GM21619 (cell line): ENCODE results near the gene CKS1B.
"Not testable (repeated sequence)": the region's sequence is repeated elsewhere in the genome, so short reads cannot be mapped to it uniquely, and the experiment has no call there.

Experiments used
- ATAC-seq: cut with Tn5 transposase; IDR thresholded peaks from one replicate; pipeline ENCODE4 v1.9.1; 2021; ENCODE audit not compliant: unreplicated experiment

CKS1B gene

DNA sequence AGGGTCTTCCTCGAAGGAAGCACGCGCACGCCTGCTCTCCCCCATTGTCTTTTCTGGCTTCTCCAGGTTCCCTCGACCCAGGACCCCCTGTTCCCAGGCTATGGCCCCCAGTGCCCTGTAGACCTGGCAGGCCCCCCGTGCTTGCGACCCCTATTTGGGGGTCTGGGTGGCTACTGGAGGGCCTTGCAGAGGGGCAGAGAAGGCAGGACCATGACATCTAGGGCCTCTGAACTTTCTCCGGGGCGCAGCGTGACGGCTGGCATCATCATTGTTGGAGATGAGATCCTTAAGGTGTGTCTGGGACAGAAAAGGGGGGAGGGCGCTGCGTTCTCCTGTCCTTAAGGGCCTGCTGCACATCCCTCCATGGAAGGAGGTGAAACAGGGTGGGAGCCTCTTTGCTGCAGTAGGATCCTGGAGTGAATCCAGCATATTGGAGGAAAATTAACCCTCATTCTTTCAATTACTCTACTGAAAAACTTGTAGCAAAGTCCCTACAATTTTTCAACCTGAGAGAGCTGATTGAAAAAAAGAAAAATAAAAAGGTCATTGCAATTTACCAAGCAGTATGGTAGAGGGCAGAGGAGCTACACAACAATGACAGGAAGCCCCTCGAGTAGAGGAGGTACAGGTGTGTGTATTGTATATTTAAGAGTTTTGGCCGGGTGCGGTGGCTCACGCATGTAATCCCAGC lies 9.4 kb downstream of the CKS1B start:
- no peak for ATAC-seq

DNA sequence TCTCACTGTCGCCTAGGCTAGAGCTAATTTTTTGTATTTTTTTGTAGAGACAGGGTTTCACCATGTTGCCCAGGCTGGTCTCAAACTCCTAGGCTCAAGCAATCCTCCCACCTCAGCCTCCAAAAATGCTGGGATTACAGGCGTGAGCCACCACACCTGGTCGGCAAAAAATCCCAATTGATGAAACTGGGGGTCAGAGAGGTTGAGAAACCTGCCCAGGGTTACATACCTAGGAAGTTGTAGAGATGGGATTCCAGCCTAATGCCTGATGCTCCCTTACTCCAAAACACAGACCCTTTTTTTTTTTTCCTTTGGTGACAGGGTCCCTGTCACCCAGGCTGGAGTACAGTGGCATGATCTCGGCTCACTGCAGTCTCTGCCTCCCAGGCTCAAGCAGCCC lies 12.3 kb downstream of the CKS1B start:
- ATAC-seq = not testable (repeated sequence)

GRCh38 chr1:154987326-154987725 lies 12.8 kb downstream of the CKS1B start:
- no peak for ATAC-seq

GRCh38 chr1:154988058-154988954 lies 13.8 kb downstream of the CKS1B start:
- ATAC-seq = no peak

- ATAC-seq = no peak
Observed at GRCh38 chr1:154989195-154989860, 14.8 kb downstream of the CKS1B start.

DNA sequence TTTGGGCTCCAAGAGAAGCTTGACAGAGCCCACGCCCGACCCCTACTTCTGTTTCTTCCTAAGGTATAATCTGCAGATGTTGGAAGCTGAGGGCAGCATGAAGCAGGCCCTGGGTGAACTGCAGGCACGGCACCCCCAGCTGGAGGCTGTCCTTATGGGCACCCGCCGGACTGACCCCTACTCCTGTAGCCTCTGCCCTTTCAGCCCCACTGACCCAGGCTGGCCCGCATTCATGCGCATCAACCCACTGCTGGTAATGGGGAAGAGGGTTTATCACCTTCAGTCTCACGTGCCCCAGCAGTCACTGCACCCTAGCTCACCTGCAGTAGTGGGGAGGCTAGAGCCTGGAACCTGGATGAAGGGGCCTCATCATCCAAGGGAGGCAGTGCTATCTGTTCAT lies 15.8 kb downstream of the CKS1B start:
- ATAC-seq = no peak

DNA sequence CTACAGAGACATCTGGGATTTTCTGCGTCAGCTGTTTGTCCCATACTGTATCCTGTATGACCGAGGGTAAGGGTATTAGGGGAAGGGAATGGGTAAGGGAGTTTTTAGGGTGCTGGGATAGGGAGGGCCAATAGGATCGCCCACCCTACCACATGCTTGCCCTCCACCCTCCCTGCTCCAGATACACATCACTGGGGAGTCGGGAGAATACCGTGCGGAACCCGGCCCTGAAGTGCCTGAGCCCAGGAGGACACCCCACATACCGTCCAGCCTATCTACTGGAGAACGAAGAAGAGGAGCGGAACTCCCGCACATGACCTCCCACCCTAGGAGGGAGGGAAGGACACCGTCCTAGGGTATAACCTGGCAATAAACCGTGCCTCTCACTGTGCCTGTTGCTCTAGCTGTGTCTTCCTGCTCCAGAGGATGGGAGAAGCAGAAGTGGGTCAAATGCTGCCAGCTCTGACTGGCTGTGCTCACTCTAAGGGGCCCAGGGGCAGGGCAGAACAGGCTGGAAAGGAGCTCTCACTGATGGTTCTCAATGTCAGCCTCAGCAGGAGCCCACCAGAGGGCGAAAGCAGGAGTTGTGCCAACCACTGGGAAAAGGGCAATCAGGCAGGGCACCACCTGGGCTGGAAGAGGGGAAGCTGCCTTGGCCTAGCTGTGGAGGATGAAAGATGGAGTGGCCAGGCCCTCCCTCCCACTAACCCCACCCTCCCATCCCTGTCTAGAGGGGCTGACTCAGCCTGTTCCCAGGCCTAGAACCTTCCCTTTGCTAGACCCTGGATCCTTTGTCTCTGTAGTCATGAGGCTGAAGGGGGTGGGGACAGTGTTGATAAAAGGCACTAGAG lies 18.5 kb downstream of the CKS1B start:
- no peak for ATAC-seq

- ATAC-seq = no peak
Observed at GRCh38 chr1:154993572-154994268, 19.2 kb downstream of the CKS1B start, which contains the start of gene LENEP. Gene LENEP (plus strand): TSS chr1:154993586. CDS start chr1:154993608, 22 bp downstream.

GRCh38 chr1:154994269-154994587 lies 19.7 kb downstream of the CKS1B start:
- ATAC-seq = no peak

- no peak for ATAC-seq
Observed at GRCh38 chr1:154994591-154994990, 20.1 kb downstream of the CKS1B start.

GRCh38 chr1:154995301-154995983 lies 21.0 kb downstream of the CKS1B start:
- ATAC-seq = not testable (repeated sequence)

DNA sequence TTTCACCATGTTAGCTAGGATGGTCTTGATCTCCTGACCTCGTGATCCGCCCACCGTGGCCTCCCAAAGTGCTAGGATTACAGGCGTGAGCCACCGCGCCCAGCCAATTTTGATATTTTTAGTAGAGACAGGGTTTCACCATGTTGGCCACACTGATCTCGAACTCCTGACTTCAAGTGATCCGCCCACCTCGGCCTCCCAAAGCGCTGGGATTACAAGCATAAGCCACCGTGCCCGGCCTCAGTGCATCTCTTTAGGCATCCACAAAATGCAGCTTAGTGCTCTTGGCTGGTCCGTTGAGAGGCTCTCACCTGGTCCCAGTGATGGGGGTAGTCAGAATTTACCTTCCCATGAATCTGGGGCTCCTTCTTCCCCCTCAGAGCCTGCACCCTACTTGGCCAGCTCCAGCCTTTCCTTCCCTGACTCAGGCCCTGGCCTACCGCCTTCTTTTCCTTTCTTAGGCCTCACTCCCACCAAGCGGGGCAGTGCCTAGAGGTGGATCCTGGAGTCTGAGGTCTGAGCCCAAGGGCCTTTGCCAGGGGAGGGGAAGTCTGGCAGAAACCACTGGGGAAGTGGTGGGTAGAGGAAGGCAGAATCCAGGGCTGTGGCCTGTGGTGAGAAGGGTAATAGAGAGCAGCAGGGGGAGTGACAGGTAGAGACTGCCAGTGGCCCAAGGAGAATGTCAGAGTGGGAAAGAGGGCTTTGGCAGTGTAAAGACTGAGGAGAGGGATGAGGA lies 22.7 kb downstream of the CKS1B start:
- no peak for ATAC-seq

DNA sequence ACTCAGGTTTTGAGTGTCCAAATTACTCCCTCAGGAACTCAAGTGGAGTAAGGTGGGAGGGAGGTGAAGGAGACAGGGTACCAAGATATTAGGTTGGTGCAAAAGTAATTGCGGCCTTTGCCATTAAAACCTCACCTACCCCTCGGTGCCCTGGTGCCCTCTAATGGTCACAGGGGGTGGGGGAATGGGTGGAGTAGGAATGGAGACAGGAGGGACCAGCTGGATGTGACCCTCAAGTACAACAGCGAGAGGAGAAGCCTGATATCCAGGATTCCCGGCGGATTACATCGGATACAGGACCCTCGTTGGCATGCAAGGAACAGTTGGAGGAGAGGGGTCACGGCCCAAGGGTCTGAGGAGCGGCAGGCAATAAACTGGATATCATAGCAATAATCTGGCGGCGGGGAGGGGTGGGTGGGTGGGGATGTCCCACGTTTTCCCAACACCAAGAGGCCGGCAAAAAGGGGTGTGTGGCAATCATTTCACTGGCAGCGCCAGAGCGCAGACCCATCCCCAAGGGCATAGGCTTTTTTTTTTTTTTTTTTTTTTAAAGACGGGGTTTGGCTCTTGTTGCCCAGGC lies 23.8 kb downstream of the CKS1B start:
- ATAC-seq = no peak

GRCh38 chr1:154998818-154999570 lies 24.5 kb downstream of the CKS1B start:
- no peak for ATAC-seq

- ATAC-seq = no peak
Observed at GRCh38 chr1:154999571-155000410, 25.3 kb downstream of the CKS1B start.

DNA sequence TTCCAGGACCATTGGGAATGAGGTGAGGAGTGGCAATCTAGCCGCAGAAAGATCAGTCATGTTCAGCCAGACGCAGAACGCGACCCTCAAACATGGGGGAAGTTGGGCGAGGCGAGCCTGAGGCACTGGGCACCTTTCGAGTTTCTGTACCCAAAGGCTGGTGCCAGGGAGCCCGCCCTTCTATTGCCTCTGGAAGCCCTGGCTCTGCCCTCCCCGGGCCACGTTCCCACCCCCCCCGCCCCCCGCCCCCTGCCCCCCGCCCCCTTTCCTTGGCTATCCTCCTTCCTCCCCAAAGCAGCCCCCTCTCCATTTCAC lies 25.9 kb downstream of the CKS1B start:
- ATAC-seq = no peak

DNA sequence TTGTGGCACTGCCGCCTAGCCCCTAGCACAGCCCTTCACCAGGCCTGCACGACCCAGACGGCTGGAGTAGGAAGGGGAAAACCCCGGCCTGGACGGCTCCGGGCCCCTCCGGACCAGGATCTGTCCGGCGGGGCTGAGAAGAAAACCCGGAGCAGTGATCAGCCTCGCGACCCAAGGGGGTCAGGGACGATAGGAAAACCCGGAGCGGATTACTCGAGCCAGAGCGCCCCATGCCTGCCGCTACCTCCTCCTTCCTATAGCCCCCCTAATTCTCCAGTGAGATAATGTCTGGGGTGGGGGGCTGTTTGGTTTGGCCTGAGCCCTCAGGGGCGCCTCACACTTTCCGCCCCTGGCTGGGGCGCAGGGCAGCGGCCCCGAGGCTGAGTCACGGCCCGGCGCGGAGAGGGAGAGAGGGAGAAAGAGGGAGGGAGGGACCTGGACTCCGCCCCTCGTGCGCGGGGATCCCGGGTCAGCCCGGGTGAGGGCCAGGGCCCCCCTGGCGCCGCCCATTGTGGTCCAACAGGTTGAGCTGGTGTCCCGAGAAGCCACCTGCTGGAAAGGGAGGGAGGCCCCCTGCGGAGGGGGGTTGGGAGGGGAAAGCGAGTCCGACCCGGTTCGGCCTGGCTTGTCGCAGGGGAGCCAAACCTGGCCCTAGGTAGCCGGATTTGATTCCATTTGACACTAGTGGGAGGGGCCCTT lies 26.4 kb downstream of the CKS1B start:
- ATAC-seq = peak; percentile 36
